Right cardiac atrium (tissue), 5 donors: ENCODE measurements around the gene AMBRA1. TPM values are rescaled to one million over a fixed set of nuclear protein-coding genes. Genes with fewer than 3 reads are reported as not detected.

Experiments
- ATAC-seq, 2 donors: fragments of 200-7000 bp; cut with Tn5 transposase; one replicate each; pipeline versions ENCODE4 v1.8.0 to v1.9.1; 2020; ENCODE audit warnings: moderate library complexity in 2 of 2, mild to moderate bottlenecking in 1 of 2
- DNase-seq, 3 donors: peaks; one replicate each; pipeline ENCODE4 v3.0.0-alpha.2; 2020
- H3K27ac ChIP-seq: one replicate; pipeline ENCODE4 v1.5.1; 2013; ENCODE audit warnings: mild to moderate bottlenecking, low read length, control low read depth, moderate library complexity
- H3K27me3 ChIP-seq: one replicate; pipeline ENCODE4 v1.6.1; 2013; ENCODE audit not compliant: control insufficient read depth, insufficient read depth
- H3K4me1 ChIP-seq: one replicate; pipeline ENCODE4 v1.6.1; 2013; ENCODE audit warnings: low read length; ENCODE audit not compliant: control insufficient read depth, insufficient read depth
- H3K4me3 ChIP-seq: one replicate; pipeline ENCODE4 v1.5.1; 2013; ENCODE audit warnings: low read length, control low read depth
- H3K9me3 ChIP-seq: one replicate; pipeline ENCODE4 v1.6.1; 2013; ENCODE audit warnings: low read length; ENCODE audit not compliant: control insufficient read depth
- WGBS: extraction: QIAGEN DNeasy Blood & Tissue Kit; methylation state at CpG from one replicate; pipeline ENCODE4 v1.1.7; 2013; 5-methylcytosine and 5-hydroxymethylcytosine counted together
- intact Hi-C, 4 donors: fragments of 100-400 bp; cut with DNase I; formaldehyde crosslinking; loops; one replicate each; pipeline versions ENCODE4 v1.11.0 to v1.14.0; 2022 to 2023
- polyA plus RNA-seq: library from polyadenylated mRNA; stranded (reverse); fragments of 200-250 nt; gene quantifications from one replicate; pipeline ENCODE4 v1.2.3, GENCODE V29; 2013
- total RNA-seq, 4 donors: library from RNA; stranded (reverse); fragmentation: NEBNext Ultra II Directional; extraction: Animal tissue kit (Norgen Biotek cat#: 25700); gene quantifications; one replicate each; pipeline ENCODE4 v1.2.1, GENCODE V29; 2021
- donor health status: healthy with polysubstance abuse.
- donor health status: DM: no; HTN: yes; CAD: no.
- donor health status: DM: no; HTN: no; CAD: no.
- donor health status: DM: no; HTN: yes; CAD: no; lungs with severe emphysema.
- donor health status: DM: yes; HTN: yes; CAD: no.

AMBRA1 gene
- total and polyA plus RNA-seq, 5 donors = 8.1 to 23.6 (median 19.5) TPM

DNA sequence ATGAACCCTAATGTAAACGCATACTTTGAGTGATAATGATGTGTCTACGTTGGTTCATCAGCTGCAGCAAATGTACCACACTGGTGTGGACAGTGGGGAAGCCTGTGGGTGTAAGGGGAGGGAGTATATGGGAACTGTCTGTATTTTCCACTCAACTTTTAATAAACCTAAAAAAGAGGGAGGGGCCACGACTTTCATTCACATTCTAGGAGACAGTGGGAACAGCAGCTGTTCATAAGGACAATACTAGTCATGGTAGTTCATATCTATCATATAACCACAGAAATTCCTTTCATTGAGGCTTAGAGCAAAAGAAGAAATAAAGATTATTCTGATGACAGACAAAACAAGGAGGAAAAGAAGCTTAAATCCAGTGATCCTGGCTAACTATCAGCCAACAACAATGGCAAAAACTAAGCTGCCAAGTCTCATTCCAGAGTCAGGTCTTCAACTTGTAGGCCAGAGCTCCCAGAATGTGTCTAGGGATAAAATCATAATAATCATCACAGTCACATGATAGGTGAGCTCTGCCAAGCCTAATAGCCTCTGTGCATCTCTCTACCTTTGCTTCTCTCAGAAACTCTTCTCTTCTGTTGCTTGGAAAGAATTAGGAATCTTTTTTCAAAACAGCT is 142.9 kb downstream of the AMBRA1 start:
- Histone ChIP-seq H3K27ac (no peak overlapping the region), H3K27me3 (no peaks in the 10 kb centered on the region), H3K9me3 (no peaks in the 10 kb centered on the region), H3K4me3 (no peak overlapping the region), H3K4me1 (peaks cover 5% of the 10 kb centered on the region)
- 88% methylated on average over 3 of the region's 3 CpGs for WGBS
- DNase-seq = no peak
- peak in 1 of 2 donors; percentile 40 for ATAC-seq
- intact Hi-C loops = no loop called here

- WGBS = 94% methylated on average over 2 of the region's 2 CpGs
- Histone ChIP-seq H3K4me3 (no peak overlapping the region), H3K27ac (no peak overlapping the region), H3K27me3 (no peaks in the 10 kb centered on the region), H3K4me1 (peaks cover 7% of the 10 kb centered on the region), H3K9me3 (no peaks in the 10 kb centered on the region)
- no peak for DNase-seq
- intact Hi-C loops = loop anchor here in 1 of 4 donors (10.0 kb wide), 1 partner anchor 57 kb away; no protein-coding TSS in a partner anchor
- no peak for ATAC-seq
These were observed 146.3 kb downstream of the AMBRA1 start for GRCh38 chr11:46447544-46447943.

- H3K27ac ChIP-seq = no peak overlapping the region
These were observed 147.7 kb downstream of the AMBRA1 start for GRCh38 chr11:46445920-46446771.

GRCh38 chr11:46445192-46445919 is 148.5 kb downstream of the AMBRA1 start:
- 74% methylated on average over 4 of the region's 4 CpGs for WGBS
- DNase-seq = no peak
- ATAC-seq = peak in 1 of 2 donors; percentile 56
- Histone ChIP-seq H3K4me1 (peaks cover 7% of the 10 kb centered on the region), H3K4me3 (no peak overlapping the region), H3K9me3 (no peaks in the 10 kb centered on the region), H3K27me3 (no peaks in the 10 kb centered on the region), H3K27ac (no peak overlapping the region)
- intact Hi-C loops = loop anchor here in 1 of 4 donors (10.0 kb wide), 1 partner anchor 59 kb away; no protein-coding TSS in a partner anchor

More at GRCh38 chr11:46445920-46446771, 147.7 kb downstream of the AMBRA1 start:
- intact Hi-C loops = loop anchor here in 1 of 4 donors (10.0 kb wide), 1 partner anchor 59 kb away; no protein-coding TSS in a partner anchor
- Histone ChIP-seq H3K4me3 (no peak overlapping the region), H3K27me3 (no peaks in the 10 kb centered on the region), H3K9me3 (no peaks in the 10 kb centered on the region), H3K4me1 (peaks cover 7% of the 10 kb centered on the region)
- DNase-seq (no peak), ATAC-seq (peak in 1 of 2 donors; percentile 56)
- WGBS = 46% methylated on average over 4 of the region's 4 CpGs

GRCh38 chr11:46444305-46444704 is 149.5 kb downstream of the AMBRA1 start:
- peaks cover 7% of the 10 kb centered on the region for H3K4me1 ChIP-seq
- H3K27me3 ChIP-seq = no peaks in the 10 kb centered on the region
- ATAC-seq (no peak), DNase-seq (no peak)
- H3K27ac ChIP-seq = no peak overlapping the region
- no peaks in the 10 kb centered on the region for H3K9me3 ChIP-seq
- intact Hi-C loops = loop anchor here in 1 of 4 donors (10.0 kb wide), 1 partner anchor 60 kb away; no protein-coding TSS in a partner anchor
- no peak overlapping the region for H3K4me3 ChIP-seq

DNA sequence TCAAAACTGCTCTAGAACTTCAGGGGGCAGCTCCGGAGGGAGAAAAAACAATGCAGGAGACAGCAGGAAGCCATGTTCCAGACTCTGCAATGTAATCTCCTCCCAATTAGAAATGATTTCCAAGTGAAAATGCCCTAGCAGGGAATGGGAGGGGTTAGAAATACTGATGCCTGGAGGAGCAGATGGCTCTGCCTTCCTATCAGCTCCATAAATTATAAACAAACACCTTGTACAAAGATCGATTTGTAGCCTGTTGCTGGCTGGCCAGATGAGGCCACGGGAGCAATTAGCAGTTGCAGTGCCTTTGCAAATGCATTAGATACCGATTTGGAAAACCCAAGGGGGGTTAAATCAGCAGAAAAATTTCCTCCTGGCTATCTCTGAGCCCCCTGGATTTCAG is 155.6 kb downstream of the AMBRA1 start:
- no peaks in the 10 kb centered on the region for H3K9me3 ChIP-seq
- DNase-seq = no peak
- peak in 1 of 2 donors; percentile 26 for ATAC-seq
- WGBS = 64% methylated on average over 4 of the region's 4 CpGs
- no peak overlapping the region for H3K27ac ChIP-seq
- no peaks in the 10 kb centered on the region for H3K27me3 ChIP-seq
- intact Hi-C loops = no loop called here
- no peak overlapping the region for H3K4me3 ChIP-seq
- peaks cover 9% of the 10 kb centered on the region for H3K4me1 ChIP-seq

DNA sequence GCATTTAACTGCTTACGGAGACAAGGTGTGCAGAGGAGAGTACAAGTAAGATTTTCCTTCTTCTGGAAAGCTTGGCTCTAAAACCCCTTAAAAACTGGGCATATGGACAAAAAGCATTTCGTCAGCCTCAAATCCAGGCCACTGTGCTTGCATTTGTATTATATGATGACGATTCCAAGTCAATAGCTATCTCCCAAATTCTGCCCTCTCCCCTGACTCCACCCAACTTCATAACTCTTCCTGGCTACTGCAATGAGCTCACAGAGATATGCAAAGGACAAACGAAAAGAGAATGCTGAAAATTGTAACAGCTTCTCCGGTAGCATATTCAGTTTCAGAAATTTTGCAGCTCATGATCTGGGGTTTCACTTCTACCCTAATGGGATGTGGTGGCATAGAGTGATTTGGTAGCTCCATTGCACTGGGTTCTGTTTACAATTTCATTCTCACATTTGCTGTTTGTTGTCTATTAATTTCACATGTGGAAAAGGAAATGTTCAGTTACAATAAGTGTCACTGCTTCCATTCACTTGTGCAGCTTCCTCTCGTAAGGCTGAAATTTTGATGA is 156.6 kb downstream of the AMBRA1 start:
- 53% methylated on average over 6 of the region's 6 CpGs for whole genome bisulfite sequencing
- ATAC-seq = peak; percentile 55 to 61
- intact Hi-C loops = no loop called here
- Histone ChIP-seq H3K4me3 (no peak overlapping the region), H3K27ac (no peak overlapping the region), H3K4me1 (peaks cover 9% of the 10 kb centered on the region), H3K9me3 (no peaks in the 10 kb centered on the region), H3K27me3 (no peaks in the 10 kb centered on the region)
- DNase-seq = no peak

DNA sequence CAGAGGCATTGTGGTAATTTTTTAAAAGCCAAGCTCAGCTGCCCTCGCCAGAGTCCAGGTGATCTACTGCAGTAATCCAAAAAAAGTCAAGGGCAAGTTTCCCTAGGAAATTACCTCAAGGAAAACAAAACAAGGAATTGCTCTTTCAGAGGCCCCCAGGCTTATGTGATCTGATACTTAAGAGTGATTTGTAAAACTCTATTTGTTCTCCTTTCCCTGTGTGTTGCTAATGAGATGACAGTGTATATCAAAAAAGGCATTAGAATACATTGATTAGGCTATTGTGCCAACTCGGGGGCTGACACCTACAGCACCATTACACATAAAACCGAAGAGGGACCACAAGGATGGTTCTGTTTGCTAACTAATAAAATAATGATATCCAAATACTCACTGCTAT is 157.7 kb downstream of the AMBRA1 start:
- H3K9me3 ChIP-seq = no peaks in the 10 kb centered on the region
- no peak overlapping the region for H3K4me3 ChIP-seq
- ATAC-seq (no peak), DNase-seq (no peak)
- H3K27ac ChIP-seq = peak overlapping the region; percentile 17
- H3K4me1 ChIP-seq = peaks cover 9% of the 10 kb centered on the region
- intact Hi-C loops = no loop called here
- no peaks in the 10 kb centered on the region for H3K27me3 ChIP-seq
- WGBS = 89% methylated on average over 3 of the region's 3 CpGs

GRCh38 chr11:46435679-46436078 is 158.1 kb downstream of the AMBRA1 start:
- H3K27me3 ChIP-seq = no peaks in the 10 kb centered on the region
- DNase-seq (no peak), ATAC-seq (peak; percentile 53 to 62)
- H3K27ac ChIP-seq = peak overlapping the region; percentile 17
- H3K9me3 ChIP-seq = no peaks in the 10 kb centered on the region
- intact Hi-C loops = no loop called here
- H3K4me1 ChIP-seq = peaks cover 9% of the 10 kb centered on the region
- WGBS = 33% methylated on average over 3 of the region's 3 CpGs
- no peak overlapping the region for H3K4me3 ChIP-seq

DNA sequence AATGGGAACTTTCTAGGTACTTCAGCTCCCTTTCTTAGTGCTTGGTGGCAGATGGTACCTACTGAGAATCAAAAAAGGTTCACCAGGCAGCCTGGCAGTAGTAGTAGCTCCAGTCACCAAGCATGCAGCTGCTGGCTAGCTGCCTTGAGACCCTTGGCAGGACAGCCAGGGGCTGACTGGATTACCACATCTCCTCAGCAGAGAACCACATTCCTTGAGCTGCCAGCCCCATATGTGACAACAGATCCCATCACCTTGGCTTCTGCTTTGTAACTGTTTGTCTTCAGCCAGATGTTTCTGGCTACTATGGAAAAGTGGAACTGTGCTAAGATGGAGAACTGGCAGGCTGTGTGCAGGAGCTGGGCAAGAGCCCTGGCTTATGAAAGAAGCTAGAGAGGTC is 162.6 kb downstream of the AMBRA1 start:
- Histone ChIP-seq H3K9me3 (no peaks in the 10 kb centered on the region), H3K27me3 (no peaks in the 10 kb centered on the region), H3K4me1 (peaks cover 7% of the 10 kb centered on the region), H3K27ac (no peak overlapping the region), H3K4me3 (no peak overlapping the region)
- intact Hi-C loops = no loop called here
- ATAC-seq (peak in 1 of 2 donors; percentile 28), DNase-seq (peak in 1 of 3 donors; percentile 42)
